K562 (cell line): ENCODE results near the gene SLC9C2. TPM values are rescaled to one million over a fixed set of nuclear protein-coding genes. Genes with fewer than 3 reads are reported as not detected.

Experiments used
- ATAC-seq: fragments of 200-7000 bp; cut with Tn5 transposase; 3 replicates; pipeline ENCODE4 v1.9.1; 2020; ENCODE audit warnings: moderate library complexity
- BruUV-seq: library from RNA; stranded (reverse); fragments of 400-500 nt; replicated peaks from 2 replicates; lab custom pipeline; 2021; lab: Mats Ljungman, UMichigan
- CTCF ChIA-PET: fragments of 300-600 bp; formaldehyde crosslinking; extraction: SDS; loops from one replicate; lab custom pipeline; 2021; ENCODE audit warnings: low intra/inter-chr PET ratio; lab: Yijun Ruan, JAX
- POLR2A ChIA-PET: fragments of 300-600, 350-650 bp; sonication (Branson Sonifier 250); formaldehyde crosslinking; extraction: SDS; loops from one replicate; lab custom pipeline; 2021; ENCODE audit warnings: antibody characterized with exemption, inconsistent platforms; lab: Yijun Ruan, JAX
- DNase-seq, 4 experiments: peaks; one replicate each; pipeline versions ENCODE4 v3.0.0 to v3.0.0-alpha.2; 2011 to 2018; ENCODE audit warnings: low spot score in 3 of 4, mixed read lengths in 3 of 4; ENCODE audit errors: extremely low read depth in 1 of 4
- FAIRE-seq: peaks from 2 replicates; lab custom pipeline; 2011; peaks lifted over from hg19 to GRCh38; lab: Jason Lieb, UNC
- H2AFZ ChIP-seq: 2 replicates; pipeline ENCODE4 v1.6.0; 2011; ENCODE audit warnings: low read depth, low read length, control low read depth, inconsistent platforms
- H3K27ac ChIP-seq: fragments of 200-600 bp; 3 replicates; pipeline ENCODE4 v1.8.0; 2011; ENCODE audit warnings: low read depth, mild to moderate bottlenecking, control low read depth, inconsistent platforms, low read length, moderate library complexity, mixed read lengths; ENCODE audit errors: extremely low read depth
- H3K27me3 ChIP-seq, 2 experiments: fragments of 300-600 bp in 1 of 2; 2 replicates in 1 of 2; 3 replicates in 1 of 2; pipeline versions ENCODE4 v1.6.0 to v1.8.0; 2011; ENCODE audit warnings: inconsistent platforms in 2 of 2, low read length in 2 of 2, mild to moderate bottlenecking in 1 of 2, mixed read lengths in 1 of 2, moderate library complexity in 1 of 2; ENCODE audit not compliant: control insufficient read depth in 2 of 2, insufficient read depth in 2 of 2
- H3K36me3 ChIP-seq: fragments of 300-600 bp; 3 replicates; pipeline ENCODE4 v1.8.0; 2011; ENCODE audit warnings: mild to moderate bottlenecking, low read length, inconsistent platforms; ENCODE audit not compliant: control insufficient read depth, insufficient read depth
- H3K4me1 ChIP-seq, 2 experiments: fragments of 200-600 bp in 1 of 2; replicated peaks in 1 of 2; 2 replicates in 1 of 2; 3 replicates in 1 of 2; pipeline versions ENCODE4 v1.5.1 to v1.8.0; 2011; ENCODE audit warnings: inconsistent platforms in 2 of 2, low read length in 2 of 2, mild to moderate bottlenecking in 1 of 2, mixed read lengths in 1 of 2, moderate library complexity in 1 of 2; ENCODE audit not compliant: control insufficient read depth in 2 of 2, insufficient read depth in 2 of 2
- H3K4me2 ChIP-seq: 2 replicates; pipeline ENCODE4 v1.6.1; 2011; ENCODE audit warnings: low read length, control low read depth, inconsistent platforms, mixed read lengths; ENCODE audit not compliant: insufficient read depth
- H3K4me3 ChIP-seq: fragments of 200-600 bp; sonication (generic), shearing (Covaris generic); 2 replicates; pipeline ENCODE4 v1.5.1; 2016; ENCODE audit warnings: control low read depth, inconsistent platforms
- H3K79me2 ChIP-seq: fragments of 200-600 bp; 3 replicates; pipeline ENCODE4 v1.8.0; 2011; ENCODE audit warnings: low read length, inconsistent platforms; ENCODE audit not compliant: control insufficient read depth, insufficient read depth
- H3K9ac ChIP-seq, 2 experiments: 2 replicates each; pipeline versions ENCODE4 v1.6.0 to v1.6.1; 2011; ENCODE audit warnings: low read depth in 2 of 2, low read length in 2 of 2, control low read depth in 1 of 2, inconsistent platforms in 1 of 2, mild to moderate bottlenecking in 1 of 2, mixed read lengths in 1 of 2; ENCODE audit not compliant: insufficient read depth in 1 of 2
- H3K9me1 ChIP-seq: one replicate; pipeline ENCODE4 v1.6.0; 2011; ENCODE audit warnings: inconsistent platforms, mild to moderate bottlenecking, low read length, moderate library complexity; ENCODE audit not compliant: control insufficient read depth, insufficient read depth
- H3K9me3 ChIP-seq: replicated peaks from 2 replicates; pipeline ENCODE4 v1.5.1; 2011; ENCODE audit warnings: low read depth, low read length, inconsistent platforms; ENCODE audit not compliant: control insufficient read depth, insufficient read depth
- H4K20me1 ChIP-seq: replicated peaks from 2 replicates; pipeline ENCODE4 v1.6.1; 2011; ENCODE audit warnings: low read length, inconsistent platforms, mixed read lengths; ENCODE audit not compliant: control insufficient read depth, insufficient read depth
- BRD9 ChIP-seq: fragments of 450-650 bp; IDR thresholded peaks from 2 replicates; pipeline ENCODE4 v1.6.1; 2018; ENCODE audit warnings: low read depth; ENCODE audit not compliant: partially characterized antibody
- CCNT2 ChIP-seq: IDR thresholded peaks from 2 replicates; pipeline ENCODE4 v1.6.1; 2011; ENCODE audit warnings: borderline replicate concordance, low read depth, mild to moderate bottlenecking, moderate library complexity, mixed read lengths, low read length; ENCODE audit not compliant: insufficient read length; ENCODE audit errors: extremely low read depth
- MAZ ChIP-seq, 2 experiments: fragments of 450-650 bp in 1 of 2; sonication (generic) in 1 of 2; formaldehyde crosslinking; IDR thresholded peaks in 1 of 2; conservative IDR thresholded peaks in 1 of 2; 2 replicates each; pipeline versions ENCODE4 v1.4.0 to v1.5.0; 2020; ENCODE audit warnings: mild to moderate bottlenecking in 1 of 2, missing genetic modification reagents in 1 of 2
- RERE ChIP-seq: sonication (generic); formaldehyde crosslinking; IDR thresholded peaks from 2 replicates; pipeline ENCODE4 v1.8.0; 2023; ENCODE audit warnings: missing genetic modification reagents, mild to moderate bottlenecking, borderline replicate concordance
- SUPT5H ChIP-seq: fragments of 450-650 bp; IDR thresholded peaks from 2 replicates; pipeline ENCODE4 v1.6.1; 2016
- TCF3 ChIP-seq: sonication (generic); formaldehyde crosslinking; IDR thresholded peaks from 2 replicates; pipeline ENCODE4 v1.4.0; 2020; ENCODE audit warnings: mild to moderate bottlenecking, missing genetic modification reagents
- TCF7L2 ChIP-seq: fragments of 150-350 bp; IDR thresholded peaks from 2 replicates; pipeline ENCODE4 v1.6.1; 2016; ENCODE audit warnings: low read depth, mild to moderate bottlenecking, low read length, moderate library complexity
- ZNF431 ChIP-seq: sonication (generic); formaldehyde crosslinking; IDR thresholded peaks from 2 replicates; pipeline ENCODE4 v1.8.0; 2022; ENCODE audit warnings: mild to moderate bottlenecking, missing genetic modification reagents
- ZNF584 ChIP-seq: fragments of 200-800 bp; sonication (Bioruptor generic); IDR thresholded peaks from 2 replicates; pipeline ENCODE4 v1.6.1; 2016; ENCODE audit warnings: low read depth, mild to moderate bottlenecking, missing genetic modification characterization, missing compliant biosample characterization
- WGBS: fragments of 100-300 bp; shearing (Covaris generic); methylation state at CpG from one replicate; pipeline ENCODE4 v1.1.6; 2016; ENCODE audit warnings: low coverage, mixed read lengths; ENCODE audit not compliant: insufficient coverage; ENCODE audit errors: missing lambda C conversion rate; 5-methylcytosine and 5-hydroxymethylcytosine counted together
- in situ Hi-C: fragments of 300-500 bp; cut with MboI; formaldehyde crosslinking; loops from 4 replicates; pipeline ENCODE4 v1.15.0; 2018; ENCODE audit warnings: inconsistent platforms, mixed read lengths
- intact Hi-C: fragments of 100-400 bp; cut with micrococcal nuclease; formaldehyde crosslinking; loops from 2 replicates; pipeline ENCODE4 v1.14.2; 2022
- polyA plus RNA-seq, 8 experiments: library from polyadenylated mRNA; depleted of rRNA in 4 of 8; stranded (reverse) in 5 of 8; unstranded in 3 of 8; fragments of >200 nt; fragmentation: Nextera tagmentation in 2 of 8; fragmentation: Illumina TruSeq in 1 of 8; extraction: Ambion mirVana in 2 of 8; extraction: Trizol in 1 of 8; gene quantifications; 2 replicates each; pipeline versions ENCODE4 v1.2.1 to v1.2.3, GENCODE V29; 2011 to 2014; ENCODE audit warnings: inconsistent platforms in 1 of 8, missing spikeins in 1 of 8
- total RNA-seq, 7 experiments: library from RNA; depleted of rRNA in 6 of 7; stranded (reverse); fragments of >200 nt in 6 of 7; fragmentation: Illumina TruSeq in 2 of 7; extraction: Trizol in 2 of 7; gene quantifications; 2 replicates each; pipeline versions ENCODE4 v1.2.1 to v1.2.3, GENCODE V29; 2011 to 2021; ENCODE audit warnings: low replicate concordance in 1 of 7

The SLC9C2 gene
- total and polyA plus RNA-seq, 9 of the 15 experiments (the other 6 are each of a cell fraction or from before 2014, with no cell fraction given), result 0.11 to 0.22 (median 0.15) TPM; not detected in 5

- no peak for TF ChIP-seq SUPT5H
- no peak for TF ChIP-seq TCF3 (CRISPR knock-in tag)
- peak; percentile 64; the same call in 1 of the 2 replicates for TF ChIP-seq ZNF431
- H3K9me3 ChIP-seq, result peaks cover 14% of the 10 kb centered on the region
- in situ Hi-C loops, result no loop called here
- 75% methylated on average over 3 of the region's 3 CpGs for WGBS
- DNase-seq (no peak), ATAC-seq (no peak), FAIRE-seq (no peak)
- H3K4me2 ChIP-seq, result no peak overlapping the region
- intact Hi-C loops, result no loop called here
- H4K20me1 ChIP-seq, result no peaks in the 10 kb centered on the region
- no peak overlapping the region for H3K9ac ChIP-seq
- BruUV-seq, result no TSS peak
- H2AFZ ChIP-seq, result no peak overlapping the region
- H3K36me3 ChIP-seq, result peaks cover 6% of the 10 kb centered on the region
- ChIA-PET POLR2A (interaction anchor here (0.6 kb wide), 1 partner anchor 897 kb away, joined by 4 read pairs; no protein-coding TSS in a partner anchor), CTCF (no interaction called here)
- H3K27me3 ChIP-seq, result no peaks in the 10 kb centered on the region
- peaks cover 0 to 10% of the 10 kb centered on the region in 2 experiments; a peak in 4 of 5 replicates for H3K4me1 ChIP-seq
- H3K4me3 ChIP-seq, result no peak overlapping the region
- no peak overlapping the region for H3K27ac ChIP-seq
- no peaks in the 10 kb centered on the region for H3K9me1 ChIP-seq
- H3K79me2 ChIP-seq, result no peaks in the 10 kb centered on the region
Observed at GRCh38 chr1:173469656-173470055, 133.2 kb downstream of the SLC9C2 start.

DNA sequence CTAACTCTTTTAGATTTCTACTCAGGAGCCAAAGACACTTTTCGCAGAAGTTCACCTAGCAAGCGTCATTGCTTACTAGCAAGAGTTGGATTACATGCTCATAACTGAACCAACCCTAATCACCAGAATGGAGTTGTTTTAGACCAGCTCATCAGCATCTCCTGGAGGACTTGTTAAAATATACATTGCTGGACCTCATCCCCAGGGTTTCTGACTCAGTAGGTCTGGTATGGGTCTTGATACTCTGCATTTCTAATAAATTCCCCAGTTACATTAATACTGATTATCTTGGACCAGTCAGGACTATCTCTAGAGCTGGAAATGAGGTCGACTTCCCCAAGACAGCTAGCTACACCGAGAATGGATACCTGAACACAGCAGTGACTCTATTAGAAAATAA is 135.4 kb downstream of the SLC9C2 start:
- Histone ChIP-seq H3K9me1 (no peaks in the 10 kb centered on the region), H3K4me1 (peaks cover 0 to 3% of the 10 kb centered on the region in 2 experiments; a peak in 2 of 5 replicates), H3K27ac (no peak overlapping the region), H3K79me2 (no peaks in the 10 kb centered on the region), H3K36me3 (peaks cover 2% of the 10 kb centered on the region; the same call in 1 of the 3 replicates), H3K27me3 (no peaks in the 10 kb centered on the region), H3K9me3 (peaks cover 14% of the 10 kb centered on the region), H4K20me1 (no peaks in the 10 kb centered on the region), H3K4me2 (no peak overlapping the region), H3K4me3 (no peak overlapping the region), H2AFZ (no peak overlapping the region), H3K9ac (no peak overlapping the region)
- FAIRE-seq (peak; percentile 6), ATAC-seq (no peak), DNase-seq (no peak)
- in situ Hi-C loops, result no loop called here
- ChIA-PET POLR2A (interaction anchor here (0.7 kb wide), 1 partner anchor 11 kb away, joined by 3 read pairs; no protein-coding TSS in a partner anchor), CTCF (no interaction called here)
- 61% methylated on average over 4 of the region's 4 CpGs for WGBS
- BruUV-seq, result no TSS peak
- intact Hi-C loops, result no loop called here
- no peak for TF ChIP-seq ZNF584 (CRISPR knock-in tag)
- no peak for TF ChIP-seq RERE
- no peak for TF ChIP-seq TCF7L2
- no peak for TF ChIP-seq MAZ (CRISPR knock-in tag; conservative IDR thresholded peaks at IDR 0.05 in 1 of 2, IDR thresholded peaks at IDR 0.05 in 1 of 2)
- no peak for TF ChIP-seq BRD9
- TF ChIP-seq CCNT2, result no peak
